GM18498 (cell line): ENCODE data around the gene SCN4B.

ENCODE experiments used
- ATAC-seq: cut with Tn5 transposase; IDR thresholded peaks from one replicate; pipeline ENCODE4 v1.9.1; 2021; ENCODE audit warnings: mild to moderate bottlenecking, moderate library complexity; ENCODE audit not compliant: unreplicated experiment

Gene SCN4B

DNA sequence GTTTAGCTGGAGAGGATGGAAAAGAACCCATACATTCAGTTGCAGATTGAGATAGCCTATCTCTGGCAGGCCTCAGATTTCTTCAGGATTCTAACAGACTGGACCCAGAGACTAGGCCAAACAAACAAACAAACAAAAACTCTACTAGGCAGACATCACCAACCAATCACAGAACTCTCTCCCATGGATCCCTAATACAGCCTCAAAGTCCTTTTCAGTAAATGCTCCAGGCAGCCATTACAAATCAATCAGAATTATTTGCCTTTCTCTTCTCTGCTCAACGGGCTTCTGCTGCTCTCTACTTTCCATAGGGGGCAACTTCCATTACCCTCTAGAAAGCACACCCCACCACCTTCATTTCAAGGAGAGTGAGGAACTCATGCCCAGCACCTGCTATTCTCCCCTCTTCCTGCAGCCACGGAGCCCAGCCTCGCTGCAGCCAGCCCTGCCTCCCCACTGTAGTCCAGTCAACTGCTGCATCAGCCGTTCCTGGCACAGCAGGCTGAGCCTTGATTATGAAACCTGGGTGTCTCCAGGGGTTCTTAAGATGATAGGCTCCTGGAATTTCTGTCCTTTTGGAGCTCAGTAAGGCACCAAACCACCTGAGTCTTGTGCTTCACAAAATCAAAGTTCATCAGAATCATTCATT, 46.8 kb downstream of the SCN4B start:
- ATAC-seq = no peak

DNA sequence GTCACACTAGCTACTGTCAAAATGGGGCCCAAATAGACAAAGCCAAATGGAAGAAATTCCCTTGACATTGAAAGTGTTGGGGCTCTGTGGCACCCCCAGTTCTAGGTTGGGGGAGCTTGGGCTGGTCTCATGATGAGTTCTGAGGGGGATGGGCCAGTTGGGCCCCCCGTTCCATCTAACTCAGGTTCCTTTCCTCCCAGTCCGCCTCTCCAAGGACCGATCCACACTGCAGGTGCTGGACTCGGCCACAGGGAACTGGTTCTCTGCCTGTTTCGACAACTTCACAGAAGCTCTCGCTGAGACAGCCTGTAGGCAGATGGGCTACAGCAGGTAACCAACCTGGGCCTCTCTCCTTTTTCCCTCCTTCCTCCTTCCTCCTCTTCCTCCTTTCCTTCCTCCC, 48.1 kb downstream of the SCN4B start:
- ATAC-seq = no peak

DNA sequence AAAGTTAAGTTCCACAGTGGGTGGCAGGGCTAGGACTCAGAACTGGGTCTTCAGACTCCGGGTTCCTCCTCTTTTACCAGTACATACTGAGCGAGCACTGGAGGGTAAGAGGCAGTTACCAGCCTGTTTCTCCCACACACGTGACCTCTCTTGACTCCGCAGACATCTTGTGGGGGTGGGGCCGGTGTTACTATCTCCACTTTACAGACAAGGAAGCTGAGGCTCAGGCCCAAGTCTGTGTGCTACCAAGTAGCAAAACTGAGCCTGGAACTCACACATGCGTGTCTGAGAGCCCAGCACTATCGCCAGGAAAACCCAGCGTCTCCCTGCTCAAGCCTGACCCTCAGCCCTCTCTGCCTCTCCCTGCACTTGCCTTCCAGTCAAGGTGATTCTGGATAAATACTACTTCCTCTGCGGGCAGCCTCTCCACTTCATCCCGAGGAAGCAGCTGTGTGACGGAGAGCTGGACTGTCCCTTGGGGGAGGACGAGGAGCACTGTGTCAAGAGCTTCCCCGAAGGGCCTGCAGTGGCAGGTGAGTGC, 49.8 kb downstream of the SCN4B start:
- ATAC-seq = no peak

DNA sequence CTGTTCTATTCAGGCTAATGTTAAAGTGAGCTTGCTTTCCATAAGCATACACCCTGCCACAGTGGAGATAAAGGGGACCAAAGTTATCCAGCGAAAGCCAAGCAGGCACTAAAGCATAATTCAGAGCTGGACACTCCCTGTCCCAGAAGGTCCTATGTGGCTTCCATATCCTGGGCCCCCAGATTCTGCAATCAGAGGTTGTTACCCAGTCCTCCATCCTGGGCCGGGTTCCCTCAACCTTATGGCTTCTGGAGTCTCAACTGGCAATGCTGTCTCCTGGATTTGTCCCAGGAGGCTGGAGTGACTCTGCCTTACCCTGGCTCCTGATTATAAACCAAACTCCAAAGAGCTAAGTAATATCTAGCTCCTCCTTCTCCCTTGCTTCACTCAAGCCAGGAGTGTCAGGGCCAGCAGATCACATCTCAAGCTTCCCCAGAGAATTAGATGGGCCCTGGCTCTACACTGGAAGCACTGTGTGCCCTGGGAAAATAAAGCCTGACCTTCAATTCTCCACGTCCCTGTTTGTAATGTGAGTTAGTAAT, 51.9 kb downstream of the SCN4B start:
- no peak for ATAC-seq

DNA sequence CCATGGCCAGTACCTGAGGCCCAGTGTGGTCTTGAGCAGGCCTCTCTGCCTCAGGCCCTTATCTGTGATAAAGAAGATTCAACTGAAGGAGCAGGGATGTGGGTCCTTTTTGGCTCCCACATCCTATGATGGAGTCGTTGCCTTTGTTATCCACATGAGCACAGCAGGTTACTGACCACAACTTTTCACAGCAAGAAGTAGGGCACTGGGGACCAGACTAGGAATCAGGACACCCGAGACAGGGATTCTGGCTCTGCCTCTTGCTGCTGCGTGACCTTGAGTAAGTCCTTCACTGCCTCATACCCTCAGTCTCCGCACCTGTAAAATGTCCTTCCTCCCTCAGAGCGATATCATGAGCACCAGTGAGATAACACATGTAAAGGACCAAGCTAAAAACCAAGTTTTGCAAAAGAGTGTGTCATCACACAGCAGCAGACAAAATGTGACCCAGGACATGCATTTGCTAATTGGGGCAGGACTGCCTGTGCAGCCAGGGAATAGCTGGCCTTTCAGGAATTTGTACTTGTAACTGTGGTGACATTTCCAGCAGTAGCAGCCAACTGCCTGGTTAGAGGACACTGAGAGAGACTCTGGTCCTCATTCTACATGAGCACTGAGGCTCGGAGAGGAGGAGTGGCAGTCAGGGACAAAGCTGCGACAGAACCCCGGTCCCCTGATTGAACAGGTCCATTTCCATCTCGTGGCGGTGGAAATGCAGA, 52.6 kb downstream of the SCN4B start:
- ATAC-seq = no peak

DNA sequence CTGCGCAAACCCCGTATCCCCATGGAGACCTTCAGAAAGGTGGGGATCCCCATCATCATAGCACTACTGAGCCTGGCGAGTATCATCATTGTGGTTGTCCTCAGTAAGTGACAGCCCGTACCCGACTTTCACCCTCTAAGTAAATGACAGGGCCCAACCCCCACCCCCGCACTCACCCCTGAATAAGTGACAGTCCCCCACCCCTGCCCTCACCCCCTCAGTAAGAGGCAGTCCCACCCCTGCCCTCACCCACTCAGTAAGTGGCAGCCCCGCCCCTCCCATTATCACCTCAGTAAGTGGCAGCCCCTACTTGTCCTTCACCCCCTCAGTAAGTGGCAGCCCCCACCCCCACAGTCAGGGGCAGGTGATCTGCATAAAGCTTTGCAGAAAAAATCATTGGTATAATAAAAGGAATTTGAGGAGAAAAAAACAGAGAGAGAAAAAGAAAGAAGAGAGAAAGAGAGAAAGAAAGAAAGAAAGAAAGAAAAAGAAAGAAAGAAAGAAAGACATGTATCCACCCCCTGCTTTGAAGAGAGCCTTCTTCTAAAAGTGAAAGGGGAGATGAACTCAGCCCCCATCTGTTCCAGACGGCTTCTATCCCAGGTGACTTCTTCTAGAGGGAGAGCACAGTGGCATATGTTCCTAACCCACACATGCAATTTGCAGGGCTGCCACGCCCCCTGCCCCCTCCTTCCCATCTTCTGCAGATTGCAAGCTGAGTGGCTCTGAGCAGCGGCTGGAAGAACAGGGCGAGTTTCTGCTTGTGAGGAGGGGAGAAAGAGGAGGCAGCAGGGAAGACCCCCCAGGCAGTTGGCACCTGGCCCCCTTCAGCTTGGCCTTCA, 53.4 kb downstream of the SCN4B start:
- ATAC-seq = no peak

DNA sequence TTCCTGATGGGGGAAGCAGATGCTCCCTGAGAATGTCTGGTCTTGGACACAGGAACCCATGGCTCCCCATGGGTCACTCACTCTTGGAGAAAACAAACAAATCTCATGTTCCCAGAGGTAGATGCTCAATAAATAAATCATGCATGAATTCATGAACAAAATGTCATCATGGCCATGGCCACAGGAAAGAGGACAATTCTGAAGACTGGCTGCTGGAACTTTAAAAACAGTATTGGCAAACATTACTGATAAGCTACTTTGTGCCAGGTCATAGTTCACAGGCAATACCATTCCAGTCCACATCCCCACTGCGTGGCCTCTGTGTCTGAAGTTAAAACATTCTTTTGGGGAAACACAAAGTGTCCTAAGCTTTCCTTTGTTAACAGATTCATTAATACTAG, 56.7 kb downstream of the SCN4B start:
- no peak for ATAC-seq

DNA sequence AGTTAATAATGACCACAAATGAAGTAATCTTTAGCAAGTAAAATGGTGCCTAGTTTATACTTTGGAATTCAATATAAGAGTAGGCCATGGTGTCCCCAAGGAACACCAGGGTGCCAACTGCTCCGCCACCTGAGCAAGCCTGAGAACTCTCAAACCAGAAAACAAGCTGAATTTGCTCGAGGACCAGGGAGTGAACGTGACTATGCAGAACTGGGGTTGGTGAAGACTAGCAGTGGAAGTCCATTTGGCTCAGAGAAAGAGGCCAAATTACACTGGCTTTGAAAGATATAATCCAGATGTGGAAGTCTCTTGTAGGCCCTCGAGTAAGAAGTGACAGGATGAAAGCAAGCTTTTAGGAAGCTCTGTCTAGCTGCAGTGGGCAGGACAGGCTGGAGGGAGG, 57.1 kb downstream of the SCN4B start:
- no peak for ATAC-seq

DNA sequence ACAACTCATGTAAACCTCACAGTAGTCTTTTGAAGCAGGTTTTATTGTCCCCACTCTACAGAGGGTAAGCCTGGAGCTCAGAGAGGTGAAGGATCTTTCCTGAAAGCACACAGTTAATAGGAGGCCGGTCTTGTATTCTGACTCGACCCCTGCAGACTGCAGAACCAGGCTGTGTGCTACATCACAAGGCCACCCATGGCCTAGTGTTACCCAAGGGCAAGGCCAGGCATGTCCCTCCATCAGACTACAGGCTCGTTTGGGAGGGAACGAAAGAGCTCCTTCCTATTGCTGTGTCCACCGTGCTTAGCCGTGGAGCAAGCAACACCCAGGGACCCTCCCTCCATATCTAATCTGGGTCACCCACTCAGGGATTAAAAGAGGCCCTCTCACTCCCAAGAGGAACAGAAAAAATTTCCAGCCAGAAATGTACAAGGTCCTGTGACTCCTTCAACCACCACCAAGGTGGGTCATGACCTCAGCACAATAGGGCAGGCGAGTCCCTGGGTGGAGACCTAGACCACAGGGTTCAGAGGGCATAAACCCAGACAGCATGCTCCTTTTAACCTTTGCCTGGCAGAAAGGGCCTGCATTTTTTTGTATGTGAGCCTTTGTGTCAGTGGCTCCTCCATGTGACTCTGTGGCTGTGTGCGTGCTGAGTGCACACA, 59.6 kb downstream of the SCN4B start:
- no peak for ATAC-seq

DNA sequence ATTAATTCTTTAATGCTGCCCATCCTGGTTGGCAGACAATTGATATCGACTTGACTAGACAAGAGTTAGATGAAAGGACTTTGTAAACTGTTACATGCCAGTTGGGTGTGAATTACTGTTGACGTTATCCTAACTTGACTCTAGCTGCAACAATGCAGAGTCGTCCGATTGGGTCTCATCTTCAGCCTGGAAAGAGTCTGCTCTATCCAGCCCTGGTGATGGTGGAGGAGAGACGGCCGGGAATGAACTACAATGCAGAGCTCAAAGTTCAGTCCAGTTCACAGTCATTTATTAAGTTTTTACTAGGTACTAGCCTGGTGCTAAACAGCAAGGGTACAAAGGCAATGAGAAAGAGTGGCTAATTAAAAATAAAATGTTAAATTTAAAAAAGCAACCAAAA, 60.9 kb downstream of the SCN4B start:
- ATAC-seq = no peak

DNA sequence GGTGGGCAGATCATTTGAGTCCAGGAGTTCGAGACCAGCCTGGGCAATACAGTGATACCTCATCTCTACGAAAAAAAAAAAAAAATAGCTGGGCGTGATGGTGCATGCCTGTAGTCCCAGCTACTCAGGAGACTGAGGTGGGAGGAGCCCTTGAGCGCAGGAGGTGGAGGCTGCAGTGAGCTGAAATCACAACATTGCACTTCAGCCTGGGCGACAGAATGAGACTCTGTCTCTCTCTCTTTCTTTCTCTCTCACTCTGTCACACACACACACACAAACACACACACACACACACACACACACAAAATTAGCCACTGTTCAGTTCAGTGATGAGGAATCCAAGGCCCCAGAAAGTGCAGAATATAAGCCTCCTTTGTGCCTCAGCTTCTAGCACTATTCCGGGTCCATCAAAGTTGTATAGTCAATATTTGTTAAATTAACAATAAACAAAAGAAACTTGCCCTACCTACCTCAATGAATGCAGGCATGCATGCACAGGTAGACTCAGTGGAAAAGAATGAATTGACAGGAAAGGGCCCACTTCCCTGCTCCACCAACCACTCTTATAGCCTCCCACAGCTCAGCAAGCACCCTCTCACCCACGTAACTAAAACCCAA, 62.0 kb downstream of the SCN4B start:
- ATAC-seq = no peak

DNA sequence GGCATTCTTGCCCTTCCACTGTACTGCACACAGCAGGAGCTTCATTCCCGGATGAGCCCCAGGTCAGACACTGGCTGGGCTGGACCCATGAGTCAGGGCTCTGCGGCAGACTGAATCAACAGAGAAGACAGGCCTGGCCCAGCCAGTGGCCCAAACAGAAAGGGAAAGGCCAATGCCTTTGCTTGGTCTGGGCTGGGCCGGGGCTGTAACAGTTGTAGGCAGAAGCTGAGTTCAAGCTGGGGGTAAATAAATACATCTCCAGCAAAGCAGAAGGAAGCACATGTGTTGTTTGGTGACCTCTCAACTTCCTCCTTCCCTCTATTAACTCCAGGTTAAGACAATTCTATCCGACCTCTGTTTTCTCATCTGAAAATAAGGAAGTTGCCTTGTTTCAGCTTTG, 64.1 kb downstream of the SCN4B start:
- no peak for ATAC-seq

DNA sequence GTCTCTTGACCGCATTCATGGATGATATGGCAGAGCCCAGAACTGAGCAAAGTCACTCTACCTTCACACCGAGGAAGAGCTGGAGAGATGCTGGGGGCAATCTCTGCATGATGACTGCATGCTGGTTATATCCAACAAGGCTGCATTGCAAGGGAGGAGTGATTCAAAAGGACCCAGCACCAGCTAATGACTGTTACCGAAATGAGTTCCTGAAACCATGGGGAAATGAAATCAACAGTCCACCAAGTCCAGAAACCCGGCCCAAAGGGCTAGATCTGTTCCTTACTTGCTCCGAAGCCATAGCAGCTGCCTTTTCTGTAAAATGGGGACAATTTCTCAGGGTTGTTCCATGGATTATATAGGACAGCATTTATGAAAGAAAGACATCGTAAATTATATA, 64.7 kb downstream of the SCN4B start:
- ATAC-seq = no peak

DNA sequence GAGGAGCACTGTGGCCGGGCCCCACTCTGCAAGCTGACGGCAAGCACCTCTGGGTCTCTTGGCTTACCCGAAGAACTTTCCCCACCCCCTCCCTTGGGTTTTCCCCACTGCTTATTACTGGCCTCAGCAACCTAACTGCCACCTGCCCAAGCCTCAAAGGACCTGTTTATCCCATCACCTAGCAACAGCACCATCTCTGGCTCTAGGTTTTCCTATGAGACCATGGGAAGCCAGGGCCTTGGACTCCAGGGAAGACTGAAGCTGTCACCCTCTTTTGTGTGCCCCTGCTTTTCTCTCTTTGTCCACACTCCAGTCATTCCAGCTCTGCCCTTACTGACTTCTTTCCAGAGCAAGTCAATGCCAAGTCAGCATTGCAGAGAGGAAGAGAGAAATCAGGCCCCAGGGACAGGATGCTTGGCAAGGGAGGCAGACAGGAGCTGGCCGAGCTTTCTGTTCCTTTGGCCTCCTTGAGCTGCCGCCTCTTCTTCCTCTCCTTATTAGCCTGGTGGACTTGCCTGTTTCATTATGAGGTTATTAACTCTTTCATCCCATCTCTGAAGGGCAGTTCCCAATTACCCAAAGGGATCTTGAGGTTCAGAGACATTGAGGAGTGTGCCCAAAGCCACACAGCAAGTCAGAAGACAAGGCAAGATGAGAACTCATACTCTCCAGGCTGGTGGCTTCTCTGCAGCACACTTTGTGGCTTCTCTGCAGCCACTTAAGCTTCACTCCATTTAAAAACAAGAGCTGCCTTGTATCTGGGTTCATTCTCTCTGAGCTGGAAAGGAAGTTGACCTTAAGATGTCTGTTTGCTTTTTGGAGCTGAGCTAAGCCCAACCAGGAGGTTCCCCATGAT, 65.5 kb downstream of the SCN4B start, which contains the start of gene SMIM35:
Gene SMIM35 (minus strand): TSS at position 51 of the 856 bp plus-strand sequence. CDS start 206 bp downstream, outside the sequence.
- no peak for ATAC-seq

DNA sequence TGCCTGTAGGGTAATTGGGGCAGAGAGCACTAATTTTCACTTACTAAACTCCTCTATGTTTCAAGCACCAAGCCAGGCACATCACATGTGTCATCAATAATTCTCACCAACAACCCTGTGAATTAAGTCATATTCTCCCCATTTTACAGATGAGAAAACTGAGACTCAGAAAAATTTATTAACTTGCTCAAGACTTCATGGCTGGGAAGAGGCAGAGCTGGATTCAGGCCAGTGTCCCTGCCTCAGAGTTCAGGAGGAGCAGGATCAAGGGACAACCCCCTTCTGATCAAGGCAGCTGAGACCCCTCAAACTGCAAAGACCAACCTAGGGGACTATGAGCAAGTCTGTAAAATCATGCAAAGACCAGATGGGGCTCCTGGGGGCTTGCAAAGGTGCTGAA, 68.0 kb downstream of the SCN4B start:
- ATAC-seq = no peak

DNA sequence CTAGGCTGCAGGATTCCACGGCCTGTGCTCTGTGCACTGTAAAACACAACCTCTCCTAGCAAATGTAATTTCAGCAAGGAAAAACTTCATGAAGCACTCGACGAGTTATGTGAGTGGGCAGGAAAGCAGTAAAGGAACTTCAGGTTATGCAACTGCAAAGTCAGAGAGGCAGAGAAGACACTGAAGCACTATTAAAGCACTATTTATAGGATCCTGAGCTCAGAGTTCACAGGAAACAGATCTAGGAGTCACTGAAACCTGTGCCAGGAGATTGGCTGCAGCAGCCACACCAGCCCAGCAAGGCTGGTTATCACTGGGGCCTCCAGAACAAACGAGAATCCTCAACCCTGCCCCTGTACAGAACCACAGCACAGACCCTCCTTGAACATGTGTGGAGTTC, 68.4 kb downstream of the SCN4B start:
- no peak for ATAC-seq
